H9 (cell line): Measurements from ENCODE around the gene OR10J1. TPM values are rescaled to one million over a fixed set of nuclear protein-coding genes. Genes with fewer than 3 reads are reported as not detected.

Source experiments
- DNase-seq: peaks from one replicate; pipeline ENCODE4 v3.0.0-alpha.2; 2017
- H2AFZ ChIP-seq: one replicate; pipeline ENCODE4 v1.6.1; 2013; ENCODE audit warnings: mild to moderate bottlenecking, low read length, control low read depth, moderate library complexity
- H2AK5ac ChIP-seq: 2 replicates; pipeline ENCODE4 v1.6.1; 2013; ENCODE audit warnings: low read length, control low read depth, mixed read lengths; ENCODE audit not compliant: insufficient read length
- H2BK120ac ChIP-seq: one replicate; pipeline ENCODE4 v1.6.1; 2013; ENCODE audit warnings: low read depth, mild to moderate bottlenecking, low read length, control low read depth, inconsistent platforms; ENCODE audit not compliant: poor library complexity, severe bottlenecking
- H2BK12ac ChIP-seq: 2 replicates; pipeline ENCODE4 v1.6.1; 2013; ENCODE audit warnings: low read length, control low read depth, mixed read lengths, low read depth; ENCODE audit not compliant: insufficient read length
- H2BK15ac ChIP-seq: 2 replicates; pipeline ENCODE4 v1.6.1; 2013; ENCODE audit warnings: low read depth, low read length, control low read depth
- H2BK20ac ChIP-seq: one replicate; pipeline ENCODE4 v1.6.1; 2013; ENCODE audit warnings: low read depth, mild to moderate bottlenecking, low read length, control low read depth, inconsistent platforms; ENCODE audit not compliant: poor library complexity, severe bottlenecking
- H2BK5ac ChIP-seq: 2 replicates; pipeline ENCODE4 v1.6.1; 2013; ENCODE audit warnings: low read length, control low read depth, mixed read lengths; ENCODE audit not compliant: insufficient read length
- H3K14ac ChIP-seq: 2 replicates; pipeline ENCODE4 v1.6.1; 2013; ENCODE audit warnings: low read length, control low read depth; ENCODE audit not compliant: insufficient read depth
- H3K18ac ChIP-seq: 2 replicates; pipeline ENCODE4 v1.6.1; 2013; ENCODE audit warnings: low read depth, mild to moderate bottlenecking, mixed read lengths, low read length, control low read depth; ENCODE audit not compliant: insufficient read length
- H3K23ac ChIP-seq: 2 replicates; pipeline ENCODE4 v1.6.1; 2013; ENCODE audit warnings: low read length, control low read depth, mixed read lengths, low read depth; ENCODE audit not compliant: insufficient read length
- H3K23me2 ChIP-seq: 2 replicates; pipeline ENCODE4 v1.6.1; 2013; ENCODE audit warnings: low read depth, mild to moderate bottlenecking, mixed read lengths, low read length, control low read depth; ENCODE audit not compliant: insufficient read length, poor library complexity, severe bottlenecking
- H3K27ac ChIP-seq: 2 replicates; pipeline ENCODE4 v1.5.1; 2013; ENCODE audit warnings: low read length, control low read depth, mixed read lengths, low read depth; ENCODE audit not compliant: insufficient read length
- H3K27me3 ChIP-seq: 2 replicates; pipeline ENCODE4 v1.6.1; 2013; ENCODE audit warnings: low read length, control low read depth, inconsistent platforms; ENCODE audit not compliant: insufficient read depth
- H3K4ac ChIP-seq: 2 replicates; pipeline ENCODE4 v1.6.1; 2013; ENCODE audit warnings: low read depth, mild to moderate bottlenecking, control low read depth, inconsistent platforms, low read length, moderate library complexity
- H3K4me1 ChIP-seq: 2 replicates; pipeline ENCODE4 v1.6.1; 2013; ENCODE audit warnings: low read length, control low read depth, inconsistent platforms; ENCODE audit not compliant: insufficient read depth
- H3K4me2 ChIP-seq: 2 replicates; pipeline ENCODE4 v1.6.1; 2013; ENCODE audit warnings: low read length, control low read depth, mixed read lengths; ENCODE audit not compliant: insufficient read length, insufficient read depth
- H3K56ac ChIP-seq: 2 replicates; pipeline ENCODE4 v1.6.1; 2013; ENCODE audit warnings: low read depth, mild to moderate bottlenecking, mixed read lengths, low read length, control low read depth; ENCODE audit not compliant: insufficient read length
- H3K79me1 ChIP-seq: 2 replicates; pipeline ENCODE4 v1.6.1; 2013; ENCODE audit warnings: low read depth, mild to moderate bottlenecking, moderate library complexity, low read length, control low read depth, inconsistent platforms; ENCODE audit not compliant: insufficient read depth, poor library complexity, severe bottlenecking
- H3K79me2 ChIP-seq: 2 replicates; pipeline ENCODE4 v1.6.1; 2013; ENCODE audit warnings: low read length, control low read depth, inconsistent platforms; ENCODE audit not compliant: insufficient read depth
- H3K9ac ChIP-seq: 2 replicates; pipeline ENCODE4 v1.6.1; 2013; ENCODE audit warnings: low read length, control low read depth, mixed read lengths; ENCODE audit not compliant: insufficient read length; ENCODE audit errors: extremely low read depth
- H3K9me3 ChIP-seq: one replicate; pipeline ENCODE4 v1.6.1; 2013; ENCODE audit warnings: low read depth, low read length, inconsistent platforms; ENCODE audit not compliant: control insufficient read depth
- H3T11ph ChIP-seq: one replicate; pipeline ENCODE4 v1.6.1; 2013; ENCODE audit warnings: mild to moderate bottlenecking, low read length, control low read depth, inconsistent platforms
- H4K20me1 ChIP-seq: one replicate; pipeline ENCODE4 v1.6.1; 2013; ENCODE audit not compliant: control insufficient read depth, insufficient read length, insufficient read depth
- H4K5ac ChIP-seq: 2 replicates; pipeline ENCODE4 v1.6.1; 2013; ENCODE audit warnings: low read depth, mild to moderate bottlenecking, mixed read lengths, low read length, control low read depth; ENCODE audit not compliant: insufficient read length
- H4K8ac ChIP-seq: replicated peaks from 2 replicates; pipeline ENCODE4 v1.6.1; 2013; ENCODE audit warnings: low read length, control low read depth, mixed read lengths, low read depth; ENCODE audit not compliant: insufficient read length
- H4K91ac ChIP-seq: 2 replicates; pipeline ENCODE4 v1.6.1; 2013; ENCODE audit warnings: low read depth, mild to moderate bottlenecking, moderate library complexity, mixed read lengths, low read length, control low read depth; ENCODE audit not compliant: insufficient read length
- H3K27ac Mint-ChIP-seq, 3 experiments: 2 replicates in 2 of 3; 3 replicates in 1 of 3; pipeline ENCODE4 v1.8.0; 2020 to 2021; ENCODE audit warnings: mixed read lengths in 3 of 3, mild to moderate bottlenecking in 1 of 3, moderate library complexity in 1 of 3
- H3K27me3 Mint-ChIP-seq: 2 replicates; pipeline ENCODE4 v1.8.0; 2021; ENCODE audit warnings: low read depth, mild to moderate bottlenecking, moderate library complexity, mixed read lengths
- H3K36me3 Mint-ChIP-seq, 3 experiments: 2 replicates in 2 of 3; 3 replicates in 1 of 3; pipeline ENCODE4 v1.8.0; 2020 to 2021; ENCODE audit warnings: low read depth in 3 of 3, mixed read lengths in 3 of 3; ENCODE audit not compliant: insufficient read depth in 1 of 3
- H3K4me1 Mint-ChIP-seq, 2 experiments: 2 replicates each; pipeline ENCODE4 v1.8.0; 2020; ENCODE audit warnings: mixed read lengths in 2 of 2
- H3K4me3 Mint-ChIP-seq, 2 experiments: 2 replicates in 1 of 2; 3 replicates in 1 of 2; pipeline ENCODE4 v1.8.0; 2020 to 2021; ENCODE audit warnings: mild to moderate bottlenecking in 2 of 2, mixed read lengths in 2 of 2, moderate library complexity in 1 of 2
- H3K9me3 Mint-ChIP-seq, 2 experiments: 2 replicates in 1 of 2; 3 replicates in 1 of 2; pipeline ENCODE4 v1.8.0; 2020; ENCODE audit warnings: mild to moderate bottlenecking in 2 of 2, mixed read lengths in 2 of 2, moderate library complexity in 1 of 2
- WGBS: extraction: QIAGEN DNeasy Blood & Tissue Kit; methylation state at CpG from one replicate; pipeline ENCODE4 v1.1.7; 2013; ENCODE audit warnings: missing lambda C conversion rate, low lambda C conversion rate, mixed read lengths; ENCODE audit not compliant: insufficient read length; ENCODE audit errors: extremely low coverage; 5-methylcytosine and 5-hydroxymethylcytosine counted together
- total RNA-seq: library from RNA; stranded (reverse); gene quantifications from 2 replicates; pipeline ENCODE4 v1.2.1, GENCODE V29; 2021
- TF ChIP-seq, protein P1 (sequence below): fragments of 200-600 bp; sonication (generic); conservative IDR thresholded peaks from 3 replicates; pipeline ENCODE4 v1.8.0; 2021; ENCODE audit warnings: antibody characterized with exemption, mild to moderate bottlenecking

The OR10J1 gene
- total RNA-seq, 1 experiment from 2014 or later: not detected

DNA sequence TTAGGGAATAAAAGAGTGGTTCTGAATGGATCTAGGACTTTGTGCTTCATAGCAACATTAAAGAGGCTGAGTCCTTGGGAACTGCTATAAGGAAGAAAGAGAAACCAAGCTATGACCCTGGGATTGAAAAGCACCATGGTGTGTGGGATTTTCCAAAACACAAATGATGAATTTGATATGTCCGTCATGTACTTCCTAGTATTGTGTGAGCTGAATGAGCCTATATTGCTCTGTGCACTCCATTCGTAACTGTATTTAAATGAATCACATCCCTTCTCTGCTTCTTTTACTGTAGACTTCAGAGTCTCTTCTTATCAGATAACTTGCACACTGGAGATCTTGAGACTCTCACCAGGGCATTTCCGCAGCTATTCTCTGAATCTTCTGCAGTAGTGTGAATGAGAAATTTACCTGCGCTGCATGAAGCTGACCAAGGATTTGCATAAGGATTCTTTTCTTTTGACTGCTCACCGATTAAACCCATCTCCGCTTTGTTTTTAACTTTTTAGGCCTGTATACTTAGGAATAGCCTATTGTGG is 30.6 kb upstream of the OR10J1 start:
- Histone ChIP-seq H3K23me2 (no peaks in the 10 kb centered on the region), H3K4ac (no peak overlapping the region), H3K27ac (no peak overlapping the region), H3K4me2 (no peak overlapping the region), H2AFZ (no peak overlapping the region), H3K27me3 (no peaks in the 10 kb centered on the region), H2BK15ac (no peak overlapping the region), H3K18ac (no peak overlapping the region), H2BK12ac (no peak overlapping the region), H4K91ac (no peak overlapping the region), H3K9me3 (no peaks in the 10 kb centered on the region), H2BK20ac (no peak overlapping the region), H3K79me2 (no peaks in the 10 kb centered on the region), H3K4me1 (no peaks in the 10 kb centered on the region), H3K56ac (no peak overlapping the region), H3K23ac (no peak overlapping the region), H4K8ac (no peak overlapping the region), H3K14ac (no peak overlapping the region), H2AK5ac (no peak overlapping the region), H2BK120ac (no peak overlapping the region), H3K9ac (no peak overlapping the region), H3T11ph (no peak overlapping the region), H2BK5ac (no peak overlapping the region), H4K5ac (no peak overlapping the region), H3K79me1 (no peaks in the 10 kb centered on the region), H4K20me1 (no peaks in the 10 kb centered on the region)
- DNase-seq: no peak
- Mint-ChIP-seq H3K27me3 (no peaks in the 10 kb centered on the region; the same call in 1 of the 2 replicates), H3K27ac (no peak overlapping the region), H3K36me3 (peaks cover 0 to 13% (median 0%) of the 10 kb centered on the region in 3 experiments; a peak in 3 of 7 replicates), H3K4me1 (no peaks in the 10 kb centered on the region), H3K9me3 (peaks cover 3 to 46% of the 10 kb centered on the region in 2 experiments; a peak in 4 of 5 replicates), H3K4me3 (no peak overlapping the region)
- WGBS: no CpG with 5 or more reads among the region's 6 CpGs
- TF ChIP-seq, protein P1, sequence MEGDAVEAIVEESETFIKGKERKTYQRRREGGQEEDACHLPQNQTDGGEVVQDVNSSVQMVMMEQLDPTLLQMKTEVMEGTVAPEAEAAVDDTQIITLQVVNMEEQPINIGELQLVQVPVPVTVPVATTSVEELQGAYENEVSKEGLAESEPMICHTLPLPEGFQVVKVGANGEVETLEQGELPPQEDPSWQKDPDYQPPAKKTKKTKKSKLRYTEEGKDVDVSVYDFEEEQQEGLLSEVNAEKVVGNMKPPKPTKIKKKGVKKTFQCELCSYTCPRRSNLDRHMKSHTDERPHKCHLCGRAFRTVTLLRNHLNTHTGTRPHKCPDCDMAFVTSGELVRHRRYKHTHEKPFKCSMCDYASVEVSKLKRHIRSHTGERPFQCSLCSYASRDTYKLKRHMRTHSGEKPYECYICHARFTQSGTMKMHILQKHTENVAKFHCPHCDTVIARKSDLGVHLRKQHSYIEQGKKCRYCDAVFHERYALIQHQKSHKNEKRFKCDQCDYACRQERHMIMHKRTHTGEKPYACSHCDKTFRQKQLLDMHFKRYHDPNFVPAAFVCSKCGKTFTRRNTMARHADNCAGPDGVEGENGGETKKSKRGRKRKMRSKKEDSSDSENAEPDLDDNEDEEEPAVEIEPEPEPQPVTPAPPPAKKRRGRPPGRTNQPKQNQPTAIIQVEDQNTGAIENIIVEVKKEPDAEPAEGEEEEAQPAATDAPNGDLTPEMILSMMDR: no peak
